GM19238 (cell line): Measurements from ENCODE around the gene SRP9.

Experiments used
- DNase-seq: peaks from one replicate; pipeline ENCODE4 v3.0.0; 2011; ENCODE audit warnings: low spot score; ENCODE audit not compliant: insufficient read length

SRP9 gene

DNA sequence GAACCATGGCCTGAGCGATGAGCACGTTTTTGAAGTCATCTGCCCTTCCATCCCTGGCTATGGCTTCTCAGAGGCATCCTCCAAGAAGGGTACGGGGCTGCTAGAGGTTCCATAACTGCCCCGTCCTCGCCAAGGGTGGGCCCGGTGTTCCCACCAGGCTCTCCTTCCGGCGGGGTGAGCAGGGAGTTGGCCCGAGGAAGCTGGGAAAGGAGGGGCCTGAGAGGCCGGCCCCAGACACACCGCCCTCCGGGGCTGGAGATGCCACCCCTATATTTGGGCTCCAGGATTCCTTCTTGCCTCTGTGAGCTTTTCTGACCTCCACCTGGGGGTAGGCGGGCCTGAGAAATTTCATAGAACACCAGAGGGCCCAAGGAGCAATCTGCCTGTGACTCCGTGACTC, 61.2 kb downstream of the SRP9 start:
- DNase-seq: no peak
